ENCODE results near the gene PRKCA.

DNA sequence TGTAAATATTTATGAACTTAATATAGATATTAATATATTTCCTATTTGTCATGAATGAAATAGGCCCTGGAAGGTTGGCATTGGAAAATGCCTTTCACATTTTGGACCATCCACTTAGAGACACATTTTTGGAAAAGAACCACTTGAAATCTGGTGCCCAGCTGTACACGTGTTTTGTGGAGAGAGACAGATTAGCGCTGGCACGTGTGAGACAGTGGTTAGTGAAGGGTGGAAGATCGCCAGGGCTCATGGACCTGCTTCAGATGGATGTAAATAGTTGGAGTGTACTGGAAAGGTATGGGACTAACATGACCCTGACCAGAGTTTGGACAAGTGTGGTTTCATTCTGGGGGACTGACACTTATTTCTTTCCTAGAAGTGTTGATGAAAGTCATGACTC lies 222.9 kb downstream of the PRKCA start:
- TF ChIP-seq CTCF (IDR thresholded peaks at IDR 0.05) (no peak), POLR2A (IDR thresholded peaks at IDR 0.05) (no peak), EP300 (IDR thresholded peaks at IDR 0.05) (no peak)

Data from ovary (tissue), 3 donors.